ENCODE measurements around the gene NAGK.

Gene NAGK

DNA sequence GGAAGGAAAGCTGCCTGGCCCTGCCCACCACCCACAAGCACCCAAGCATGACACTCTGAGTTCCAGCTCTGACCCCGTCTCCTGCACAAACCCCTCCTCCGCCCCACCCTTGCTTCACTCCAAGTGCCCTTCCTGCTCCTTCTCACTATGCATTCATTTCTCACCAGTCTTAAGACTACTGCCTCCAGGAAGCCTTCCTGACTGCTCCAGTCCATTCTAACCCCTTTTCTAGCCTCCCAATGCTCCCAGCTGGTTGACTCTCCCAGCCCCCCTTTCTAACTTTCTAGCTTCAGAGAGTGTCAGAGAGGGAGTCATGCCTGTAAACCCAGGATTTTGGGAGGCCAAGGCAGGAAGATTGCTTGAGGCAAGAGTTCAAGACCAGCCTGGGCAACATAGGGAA lies 8.2 kb upstream of the NAGK start:
- H2AFZ ChIP-seq (ENCODE audit: low read depth, low read length) = no peak overlapping the region
- no peaks in the 10 kb centered on the region for H3K36me3 ChIP-seq (ENCODE audit: insufficient read depth, low read length)
- H3K4me3 ChIP-seq (ENCODE audit: low read depth in 1 of 2, low read length in 2 of 2) = no peak overlapping the region
- H3K27ac ChIP-seq (ENCODE audit: low read length) = no peak overlapping the region
- H3K79me2 ChIP-seq (ENCODE audit: insufficient read depth, low read length) = no peaks in the 10 kb centered on the region
- no peak overlapping the region for H3K4me2 ChIP-seq (ENCODE audit: insufficient read depth, low read length)
- no peak overlapping the region for H3K9ac ChIP-seq (ENCODE audit: low read depth, low read length)
- no peaks in the 10 kb centered on the region for H4K20me1 ChIP-seq (ENCODE audit: insufficient read depth, low read length)
- no peak for TF ChIP-seq EZH2 (IDR thresholded peaks at IDR 0.05; ENCODE audit: borderline replicate concordance, low read depth, low read length, severe bottlenecking)
- TF ChIP-seq, protein P1, sequence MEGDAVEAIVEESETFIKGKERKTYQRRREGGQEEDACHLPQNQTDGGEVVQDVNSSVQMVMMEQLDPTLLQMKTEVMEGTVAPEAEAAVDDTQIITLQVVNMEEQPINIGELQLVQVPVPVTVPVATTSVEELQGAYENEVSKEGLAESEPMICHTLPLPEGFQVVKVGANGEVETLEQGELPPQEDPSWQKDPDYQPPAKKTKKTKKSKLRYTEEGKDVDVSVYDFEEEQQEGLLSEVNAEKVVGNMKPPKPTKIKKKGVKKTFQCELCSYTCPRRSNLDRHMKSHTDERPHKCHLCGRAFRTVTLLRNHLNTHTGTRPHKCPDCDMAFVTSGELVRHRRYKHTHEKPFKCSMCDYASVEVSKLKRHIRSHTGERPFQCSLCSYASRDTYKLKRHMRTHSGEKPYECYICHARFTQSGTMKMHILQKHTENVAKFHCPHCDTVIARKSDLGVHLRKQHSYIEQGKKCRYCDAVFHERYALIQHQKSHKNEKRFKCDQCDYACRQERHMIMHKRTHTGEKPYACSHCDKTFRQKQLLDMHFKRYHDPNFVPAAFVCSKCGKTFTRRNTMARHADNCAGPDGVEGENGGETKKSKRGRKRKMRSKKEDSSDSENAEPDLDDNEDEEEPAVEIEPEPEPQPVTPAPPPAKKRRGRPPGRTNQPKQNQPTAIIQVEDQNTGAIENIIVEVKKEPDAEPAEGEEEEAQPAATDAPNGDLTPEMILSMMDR (IDR thresholded peaks at IDR 0.05; ENCODE audit: borderline replicate concordance, extremely low read depth, low read length, poor library complexity, severe bottlenecking) = no peak
- ATAC-seq (ENCODE audit: insufficient read depth, low read depth) = no peak
- H3K4me1 ChIP-seq (ENCODE audit: insufficient read depth, low read length) = no peaks in the 10 kb centered on the region
- H3K27me3 ChIP-seq (ENCODE audit: insufficient read depth, low read length, poor library complexity) = peaks cover 20% of the 10 kb centered on the region
- DNase-seq = no peak
- no peaks in the 10 kb centered on the region for H3K9me3 ChIP-seq (ENCODE audit: insufficient read depth, low read length, severe bottlenecking)

DNA sequence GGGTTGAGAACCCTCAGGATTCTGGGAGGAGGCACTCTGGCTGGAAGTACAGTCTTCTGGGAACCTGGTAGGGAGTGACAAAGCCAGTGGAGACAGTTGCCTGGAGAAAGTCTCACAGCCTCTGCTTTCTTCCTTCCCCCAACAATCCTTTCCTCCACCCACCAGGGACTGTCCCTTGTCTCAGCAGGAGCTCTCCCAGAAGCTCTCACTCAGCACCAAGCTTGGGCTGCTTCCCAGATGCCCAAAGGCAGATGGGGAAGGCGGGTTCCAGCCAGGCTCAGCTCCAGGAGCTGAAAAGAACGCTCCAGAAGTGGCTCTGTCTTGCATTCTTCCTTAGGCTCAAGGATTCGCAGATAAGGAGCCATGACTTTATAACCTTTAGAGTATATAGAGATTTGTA lies 7.6 kb upstream of the NAGK start:
- no peak for ATAC-seq (ENCODE audit: insufficient read depth, low read depth)
- no peak for DNase-seq
- Histone ChIP-seq H4K20me1 (ENCODE audit: insufficient read depth, low read length) (no peaks in the 10 kb centered on the region), H3K4me3 (ENCODE audit: low read depth in 1 of 2, low read length in 2 of 2) (no peak overlapping the region), H3K36me3 (ENCODE audit: insufficient read depth, low read length) (no peaks in the 10 kb centered on the region), H3K4me2 (ENCODE audit: insufficient read depth, low read length) (no peak overlapping the region), H3K4me1 (ENCODE audit: insufficient read depth, low read length) (no peaks in the 10 kb centered on the region), H3K79me2 (ENCODE audit: insufficient read depth, low read length) (no peaks in the 10 kb centered on the region), H3K27ac (ENCODE audit: low read length) (no peak overlapping the region), H2AFZ (ENCODE audit: low read depth, low read length) (no peak overlapping the region), H3K9ac (ENCODE audit: low read depth, low read length) (no peak overlapping the region), H3K27me3 (ENCODE audit: insufficient read depth, low read length, poor library complexity) (peaks cover 20% of the 10 kb centered on the region), H3K9me3 (ENCODE audit: insufficient read depth, low read length, severe bottlenecking) (no peaks in the 10 kb centered on the region)
- TF ChIP-seq, protein P1 (IDR thresholded peaks at IDR 0.05; ENCODE audit: borderline replicate concordance, extremely low read depth, low read length, poor library complexity, severe bottlenecking) = no peak
- no peak for TF ChIP-seq EZH2 (IDR thresholded peaks at IDR 0.05; ENCODE audit: borderline replicate concordance, low read depth, low read length, severe bottlenecking)

DNA sequence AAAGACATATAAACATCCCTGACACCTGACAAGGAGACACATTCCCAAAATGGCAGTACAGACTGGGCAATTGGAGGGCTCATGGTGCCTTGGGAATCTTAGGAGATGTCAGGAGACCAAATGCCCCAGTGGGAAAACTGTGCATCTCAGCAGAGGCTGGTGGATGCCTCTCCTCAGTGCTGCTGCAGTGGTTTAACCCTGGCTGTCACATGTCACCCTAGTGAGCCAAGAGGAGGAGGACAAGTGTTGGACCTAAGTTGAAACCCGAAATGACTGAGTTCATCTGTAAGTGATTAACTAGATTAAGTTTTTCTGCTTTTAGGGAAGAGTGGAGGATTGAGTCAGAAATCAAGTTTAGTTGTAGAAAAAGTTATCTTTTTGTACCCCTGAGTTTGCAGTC lies 5.2 kb upstream of the NAGK start:
- H3K9me3 ChIP-seq (ENCODE audit: insufficient read depth, low read length, severe bottlenecking) = no peaks in the 10 kb centered on the region
- no peaks in the 10 kb centered on the region for H4K20me1 ChIP-seq (ENCODE audit: insufficient read depth, low read length)
- no peak overlapping the region for H3K9ac ChIP-seq (ENCODE audit: low read depth, low read length)
- no peaks in the 10 kb centered on the region for H3K79me2 ChIP-seq (ENCODE audit: insufficient read depth, low read length)
- H3K36me3 ChIP-seq (ENCODE audit: insufficient read depth, low read length) = no peaks in the 10 kb centered on the region
- H3K27me3 ChIP-seq (ENCODE audit: insufficient read depth, low read length, poor library complexity) = peaks cover 20% of the 10 kb centered on the region
- H3K27ac ChIP-seq (ENCODE audit: low read length) = no peak overlapping the region
- peaks cover 13% of the 10 kb centered on the region for H3K4me1 ChIP-seq (ENCODE audit: insufficient read depth, low read length)
- H3K4me3 ChIP-seq (ENCODE audit: low read depth in 1 of 2, low read length in 2 of 2) = no peak overlapping the region
- ATAC-seq (ENCODE audit: insufficient read depth, low read depth) = no peak
- H2AFZ ChIP-seq (ENCODE audit: low read depth, low read length) = no peak overlapping the region
- TF ChIP-seq, protein P1 (IDR thresholded peaks at IDR 0.05; ENCODE audit: borderline replicate concordance, extremely low read depth, low read length, poor library complexity, severe bottlenecking) = no peak
- TF ChIP-seq EZH2 (IDR thresholded peaks at IDR 0.05; ENCODE audit: borderline replicate concordance, low read depth, low read length, severe bottlenecking) = no peak
- no peak overlapping the region for H3K4me2 ChIP-seq (ENCODE audit: insufficient read depth, low read length)
- DNase-seq = no peak

DNA sequence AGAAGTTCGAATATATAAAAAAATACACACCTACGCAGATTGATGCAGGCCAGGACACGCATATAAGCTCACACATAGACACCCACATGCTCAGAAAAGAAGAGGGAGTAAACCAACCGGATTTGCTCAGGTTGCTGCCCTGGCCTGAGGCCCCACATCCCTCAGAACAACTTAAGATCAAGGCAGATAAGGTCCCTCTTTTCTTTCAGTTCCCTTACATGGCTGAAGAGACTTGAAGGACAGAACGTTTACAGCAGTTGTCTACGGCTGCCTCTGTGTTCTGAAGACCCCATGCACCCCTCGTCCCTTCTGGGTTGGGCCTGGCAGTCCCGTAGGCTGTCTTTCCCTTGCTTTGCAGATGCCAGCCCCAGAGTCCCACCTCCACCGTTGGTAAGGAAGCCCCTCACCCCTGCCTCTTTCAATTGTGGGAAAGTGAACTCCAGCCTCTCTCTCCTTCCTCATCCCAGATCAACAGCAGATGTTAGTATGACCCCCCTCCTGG lies 4.3 kb upstream of the NAGK start:
- TF ChIP-seq, protein P1 (IDR thresholded peaks at IDR 0.05; ENCODE audit: borderline replicate concordance, extremely low read depth, low read length, poor library complexity, severe bottlenecking) = no peak
- TF ChIP-seq EZH2 (IDR thresholded peaks at IDR 0.05; ENCODE audit: borderline replicate concordance, low read depth, low read length, severe bottlenecking) = no peak
- Histone ChIP-seq H4K20me1 (ENCODE audit: insufficient read depth, low read length) (no peaks in the 10 kb centered on the region), H3K4me1 (ENCODE audit: insufficient read depth, low read length) (peaks cover 18% of the 10 kb centered on the region), H3K36me3 (ENCODE audit: insufficient read depth, low read length) (no peaks in the 10 kb centered on the region), H3K4me2 (ENCODE audit: insufficient read depth, low read length) (no peak overlapping the region), H3K27ac (ENCODE audit: low read length) (no peak overlapping the region), H3K27me3 (ENCODE audit: insufficient read depth, low read length, poor library complexity) (peaks cover 17% of the 10 kb centered on the region), H3K9ac (ENCODE audit: low read depth, low read length) (no peak overlapping the region), H3K9me3 (ENCODE audit: insufficient read depth, low read length, severe bottlenecking) (no peaks in the 10 kb centered on the region), H3K4me3 (ENCODE audit: low read depth in 1 of 2, low read length in 2 of 2) (no peak overlapping the region), H2AFZ (ENCODE audit: low read depth, low read length) (no peak overlapping the region), H3K79me2 (ENCODE audit: insufficient read depth, low read length) (peaks cover 7% of the 10 kb centered on the region)
- ATAC-seq (ENCODE audit: insufficient read depth, low read depth) = no peak
- no peak for DNase-seq
